Heart right ventricle (tissue), 16 donors: ENCODE results near the gene TFPT. TPM values are rescaled to one million over a fixed set of nuclear protein-coding genes. Genes with fewer than 3 reads are reported as not detected.

ENCODE experiments used
- ATAC-seq, 8 donors: fragments of 200-7000 bp; cut with Tn5 transposase; one replicate each; pipeline ENCODE4 v1.9.1; 2020; ENCODE audit warnings: mild to moderate bottlenecking in 8 of 8, moderate library complexity in 8 of 8, moderate number of reproducible peaks in 1 of 8
- DNase-seq, 2 donors: peaks; one replicate each; pipeline ENCODE4 v3.0.0-alpha.2; 2020
- H3K27ac ChIP-seq, 10 donors: fragments of 200-600 bp; sonication (generic) in 2 of 10; one replicate each; pipeline versions ENCODE4 v1.5.0 to v1.8.0; 2020 to 2022; ENCODE audit warnings: mild to moderate bottlenecking in 3 of 10
- H3K27me3 ChIP-seq, 7 donors: fragments of 200-600 bp; one replicate each; pipeline ENCODE4 v1.8.0; 2021 to 2022; ENCODE audit warnings: mild to moderate bottlenecking in 2 of 7
- H3K36me3 ChIP-seq, 9 donors: fragments of 200-600 bp; sonication (generic) in 1 of 9; one replicate each; pipeline versions ENCODE4 v1.5.0 to v1.8.0; 2020 to 2022; ENCODE audit warnings: mild to moderate bottlenecking in 2 of 9
- H3K4me1 ChIP-seq, 9 donors: fragments of 200-600 bp; sonication (generic) in 1 of 9; one replicate each; pipeline versions ENCODE4 v1.5.0 to v1.8.0; 2020 to 2022; ENCODE audit warnings: mild to moderate bottlenecking in 4 of 9
- H3K4me3 ChIP-seq, 10 donors: fragments of 200-600 bp; sonication (generic) in 2 of 10; one replicate each; pipeline versions ENCODE4 v1.5.0 to v1.8.0; 2020 to 2022; ENCODE audit warnings: mild to moderate bottlenecking in 7 of 10, moderate library complexity in 2 of 10
- H3K9me3 ChIP-seq, 11 donors: fragments of 200-600 bp in 10 of 11; sonication (generic) in 2 of 11; one replicate each; pipeline versions ENCODE4 v1.5.0 to v1.8.0; 2013 to 2022; ENCODE audit warnings: mild to moderate bottlenecking in 2 of 11, control low read depth in 1 of 11, moderate library complexity in 1 of 11
- WGBS, 2 donors: extraction: QIAGEN DNeasy Blood & Tissue Kit; methylation state at CpG; one replicate each; pipeline ENCODE4 v1.1.7; 2013; ENCODE audit warnings: inconsistent platforms in 1 of 2; 5-methylcytosine and 5-hydroxymethylcytosine counted together
- intact Hi-C, 10 donors: fragments of 100-400 bp; cut with DNase I; formaldehyde crosslinking; loops; one replicate each; pipeline versions ENCODE4 v1.11.1 to v1.14.2; 2022
- polyA plus RNA-seq, 2 donors: library from polyadenylated mRNA; stranded (reverse); fragments of 200-250 nt; gene quantifications; one replicate each; pipeline ENCODE4 v1.2.3, GENCODE V29; 2013
- total RNA-seq, 10 donors: library from RNA; stranded (reverse); fragmentation: NEBNext Ultra II Directional in 3 of 10; extraction: Animal tissue kit (Norgen Biotek cat#: 25700) in 3 of 10; gene quantifications; one replicate each; pipeline versions ENCODE4 v1.2.1 to v1.2.4, GENCODE V29; 2021 to 2023
- TF ChIP-seq, protein P1 (sequence below), 9 donors: fragments of 200-600 bp; sonication (generic) in 2 of 9; IDR thresholded peaks; one replicate each; pipeline versions ENCODE4 v1.5.0 to v1.8.0; 2021 to 2022; ENCODE audit warnings: antibody characterized with exemption in 9 of 9, mild to moderate bottlenecking in 5 of 9, moderate library complexity in 1 of 9
- donor health status: Arrhythmogenic right ventricular cardiomyopathy.
- donor health status: ischemic (EF 13 %, LVEDD 7.1; RV severe dilation, severe dysfunction).
- donor health status: healthy with polysubstance abuse.
- donor health status: DM: no; HTN: yes; CAD: no.
- donor health status: DM: no; HTN: no; CAD: no.
- donor health status: ischemic (EF 25% LVEDD 6.9; RV normal size, moderate dysfunction).
- donor health status: ischemic (EF 25% LVEDD 5.7; RV mildly dilated, moderate dysfunction).
- donor health status: healthy.
- donor health status: DM: yes; HTN: yes; CAD: no.
- donor health status: Ischemic cardiomyopathy.
- donor health status: ischemic (EF 35%, LVEDD 5.7; RV mildly dilated, moderate dysfunction).
- donor health status: nonischemic (EF 11% LVEDD 7.7; RV severe dilation, severe dysfunction).
- donor health status: DM: yes; HTN: yes; CAD: no.
- donor health status: PGD.
- donor health status: ischemic (EF 29% LVEDD 5.4; RV normal size, mild dysfunction).
- donor health status: nonischemic (EF 23%, LVEDD 6.1; RV moderate dilation, normal function).

The TFPT gene
- total and polyA plus RNA-seq, 12 donors = 11.0 to 33.8 (median 13.2) TPM

DNA sequence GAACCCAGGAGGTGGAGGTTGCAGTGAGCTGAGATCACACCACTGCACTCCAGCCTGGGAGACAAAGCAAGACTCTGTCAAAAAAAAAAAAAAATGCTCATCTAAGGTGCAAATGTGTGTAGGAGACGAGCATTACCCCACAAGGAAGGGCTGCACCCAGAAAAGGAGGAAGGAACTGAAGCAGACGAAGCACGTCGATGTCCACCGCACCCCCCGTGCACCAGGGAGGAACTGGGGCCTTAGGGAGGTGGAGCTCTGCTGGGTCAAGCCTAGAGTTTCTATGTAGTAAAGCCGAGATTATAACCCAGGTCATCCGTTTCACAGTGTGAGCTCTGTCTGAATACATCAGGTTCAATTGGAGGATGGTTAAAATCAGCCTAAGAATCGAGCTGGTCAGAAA, 52.8 kb downstream of the TFPT start:
- TF ChIP-seq, protein P1, sequence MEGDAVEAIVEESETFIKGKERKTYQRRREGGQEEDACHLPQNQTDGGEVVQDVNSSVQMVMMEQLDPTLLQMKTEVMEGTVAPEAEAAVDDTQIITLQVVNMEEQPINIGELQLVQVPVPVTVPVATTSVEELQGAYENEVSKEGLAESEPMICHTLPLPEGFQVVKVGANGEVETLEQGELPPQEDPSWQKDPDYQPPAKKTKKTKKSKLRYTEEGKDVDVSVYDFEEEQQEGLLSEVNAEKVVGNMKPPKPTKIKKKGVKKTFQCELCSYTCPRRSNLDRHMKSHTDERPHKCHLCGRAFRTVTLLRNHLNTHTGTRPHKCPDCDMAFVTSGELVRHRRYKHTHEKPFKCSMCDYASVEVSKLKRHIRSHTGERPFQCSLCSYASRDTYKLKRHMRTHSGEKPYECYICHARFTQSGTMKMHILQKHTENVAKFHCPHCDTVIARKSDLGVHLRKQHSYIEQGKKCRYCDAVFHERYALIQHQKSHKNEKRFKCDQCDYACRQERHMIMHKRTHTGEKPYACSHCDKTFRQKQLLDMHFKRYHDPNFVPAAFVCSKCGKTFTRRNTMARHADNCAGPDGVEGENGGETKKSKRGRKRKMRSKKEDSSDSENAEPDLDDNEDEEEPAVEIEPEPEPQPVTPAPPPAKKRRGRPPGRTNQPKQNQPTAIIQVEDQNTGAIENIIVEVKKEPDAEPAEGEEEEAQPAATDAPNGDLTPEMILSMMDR (IDR thresholded peaks at IDR 0.05) = no peak
- Histone ChIP-seq H3K27me3 (peaks cover 0 to 37% (median 19%) of the 10 kb centered on the region in 7 donors), H3K4me3 (peak overlapping the region in 1 of 10 donors; percentile 38), H3K9me3 (no peaks in the 10 kb centered on the region), H3K27ac (peak overlapping the region in 1 of 10 donors; percentile 58), H3K4me1 (no peaks in the 10 kb centered on the region), H3K36me3 (no peaks in the 10 kb centered on the region)
- intact Hi-C loops = no loop called here
- 61 to 70% methylated on average over 9 of the region's 9 CpGs for WGBS, 2 donors
- DNase-seq = no peak
- no peak for ATAC-seq

Other genes with a start within 250 kb of the TFPT start
- gene MYADM, start 247.8 kb downstream of the TFPT start, total RNA-seq = 100 to 1,000 TPM in 9 of 10 donors, 10 to 100 TPM in 1; 87.4 to 265 (median 135) TPM
- gene MYADM, start 247.8 kb downstream of the TFPT start, polyA plus RNA-seq = 10 to 100 TPM; 53.7 to 97.1 TPM
- gene PRKCG, start 233.5 kb downstream of the TFPT start, total RNA-seq = not detected
- gene PRKCG, start 233.5 kb downstream of the TFPT start, polyA plus RNA-seq = under 1 TPM in 1 of 2 donors, not detected in 1; 0.07 TPM
- gene CACNG7, start 206.4 kb downstream of the TFPT start, total RNA-seq = not detected
- not detected for gene CACNG7, start 206.4 kb downstream of the TFPT start, polyA plus RNA-seq
- gene CACNG8, start 152.7 kb downstream of the TFPT start, total RNA-seq = under 1 TPM in 9 of 10 donors, not detected in 1; 0.07 to 0.31 (median 0.14) TPM
- gene CACNG8, start 152.7 kb downstream of the TFPT start, polyA plus RNA-seq = under 1 TPM; 0.03 to 0.22 TPM
- not detected for gene CACNG6, start 124.0 kb downstream of the TFPT start, total RNA-seq
- gene CACNG6, start 124.0 kb downstream of the TFPT start, polyA plus RNA-seq = not detected
- under 1 TPM in 2 of 10 donors, not detected in 8; 0.33 to 0.60 TPM for gene VSTM1, start 51.8 kb downstream of the TFPT start, total RNA-seq
- gene VSTM1, start 51.8 kb downstream of the TFPT start, polyA plus RNA-seq = not detected
- gene TARM1, start 34.3 kb downstream of the TFPT start, total RNA-seq = not detected
- gene TARM1, start 34.3 kb downstream of the TFPT start, polyA plus RNA-seq = not detected
- gene OSCAR, start 14.9 kb downstream of the TFPT start, total RNA-seq = 1 to 10 TPM in 3 of 10 donors, under 1 TPM in 6, not detected in 1; 0.23 to 5.3 (median 0.40) TPM
- 1 to 10 TPM in 1 of 2 donors, under 1 TPM in 1; 0.22 to 1.0 TPM for gene OSCAR, start 14.9 kb downstream of the TFPT start, polyA plus RNA-seq
- gene NDUFA3, start 12.8 kb downstream of the TFPT start, total RNA-seq = 100 to 1,000 TPM; 239 to 518 (median 360) TPM
- gene NDUFA3, start 12.8 kb downstream of the TFPT start, polyA plus RNA-seq = 1,000 to 10,000 TPM in 1 of 2 donors, 100 to 1,000 TPM in 1; 335 to 3,395 TPM
- gene PRPF31, start 97 bp upstream of the TFPT start, total RNA-seq = 10 to 100 TPM; 35.9 to 46.4 (median 43.0) TPM
- 10 to 100 TPM; 52.1 to 52.8 TPM for gene PRPF31, start 97 bp upstream of the TFPT start, polyA plus RNA-seq
- gene CNOT3, start 22.1 kb upstream of the TFPT start, total RNA-seq = 10 to 100 TPM; 16.0 to 25.9 (median 20.9) TPM
- 10 to 100 TPM; 14.5 to 27.8 TPM for gene CNOT3, start 22.1 kb upstream of the TFPT start, polyA plus RNA-seq
- gene LENG1, start 44.1 kb upstream of the TFPT start, total RNA-seq = 1 to 10 TPM; 5.4 to 8.4 (median 6.9) TPM
- gene LENG1, start 44.1 kb upstream of the TFPT start, polyA plus RNA-seq = 10 to 100 TPM; 14.6 to 16.9 TPM
- 1 to 10 TPM in 9 of 10 donors, under 1 TPM in 1; 0.59 to 5.5 (median 2.1) TPM for gene TMC4, start 57.5 kb upstream of the TFPT start, total RNA-seq
- gene TMC4, start 57.5 kb upstream of the TFPT start, polyA plus RNA-seq = 10 to 100 TPM in 1 of 2 donors, 1 to 10 TPM in 1; 1.6 to 11.6 TPM
- 10 to 100 TPM; 12.3 to 29.4 (median 15.5) TPM for gene MBOAT7, start 73.9 kb upstream of the TFPT start, total RNA-seq
- 10 to 100 TPM in 1 of 2 donors, 1 to 10 TPM in 1; 7.7 to 17.0 TPM for gene MBOAT7, start 73.9 kb upstream of the TFPT start, polyA plus RNA-seq
- gene TSEN34, start 75.7 kb upstream of the TFPT start, total RNA-seq = 10 to 100 TPM; 12.1 to 24.0 (median 19.3) TPM
- gene TSEN34, start 75.7 kb upstream of the TFPT start, polyA plus RNA-seq = 10 to 100 TPM in 1 of 2 donors, 1 to 10 TPM in 1; 5.6 to 38.0 TPM
- gene RPS9, start 85.2 kb upstream of the TFPT start, total RNA-seq = 100 to 1,000 TPM; 550 to 734 (median 603) TPM
- 1,000 to 10,000 TPM; 1,335 to 2,571 TPM for gene RPS9, start 85.2 kb upstream of the TFPT start, polyA plus RNA-seq
- 10 to 100 TPM in 1 of 10 donors, 1 to 10 TPM in 6, under 1 TPM in 3; 0.71 to 18.3 (median 2.0) TPM for gene LILRB3, start 107.3 kb upstream of the TFPT start, total RNA-seq
- gene LILRB3, start 107.3 kb upstream of the TFPT start, polyA plus RNA-seq = 1 to 10 TPM; 2.5 TPM
- gene LILRA6, start 127.1 kb upstream of the TFPT start, total RNA-seq = 1 to 10 TPM in 6 of 10 donors, under 1 TPM in 3, not detected in 1; 0.48 to 9.4 (median 1.3) TPM
- gene LILRA6, start 127.1 kb upstream of the TFPT start, polyA plus RNA-seq = 1 to 10 TPM; 1.1 to 1.5 TPM
- 10 to 100 TPM in 2 of 10 donors, 1 to 10 TPM in 8; 1.6 to 10.6 (median 3.2) TPM for gene LILRB5, start 141.6 kb upstream of the TFPT start, total RNA-seq
- 1 to 10 TPM; 1.8 to 9.1 TPM for gene LILRB5, start 141.6 kb upstream of the TFPT start, polyA plus RNA-seq
- gene LILRB2, start 165.5 kb upstream of the TFPT start, total RNA-seq = 10 to 100 TPM in 1 of 10 donors, 1 to 10 TPM in 9; 1.1 to 20.1 (median 2.0) TPM
- gene LILRB2, start 165.5 kb upstream of the TFPT start, polyA plus RNA-seq = 1 to 10 TPM; 2.6 to 2.8 TPM
- 1 to 10 TPM in 6 of 10 donors, under 1 TPM in 4; 0.26 to 8.5 (median 1.3) TPM for gene LILRA5, start 197.5 kb upstream of the TFPT start, total RNA-seq
- 1 to 10 TPM in 1 of 2 donors, under 1 TPM in 1; 0.37 to 3.7 TPM for gene LILRA5, start 197.5 kb upstream of the TFPT start, polyA plus RNA-seq
- gene LILRA4, start 223.5 kb upstream of the TFPT start, total RNA-seq = 1 to 10 TPM in 1 of 10 donors, not detected in 9; 1.6 TPM
- not detected for gene LILRA4, start 223.5 kb upstream of the TFPT start, polyA plus RNA-seq
- 10 to 100 TPM in 2 of 10 donors, 1 to 10 TPM in 8; 2.1 to 36.3 (median 4.1) TPM for gene LAIR1, start 249.3 kb upstream of the TFPT start, total RNA-seq
- gene LAIR1, start 249.3 kb upstream of the TFPT start, polyA plus RNA-seq = 1 to 10 TPM; 5.1 to 5.3 TPM